ENCODE data around the gene ACVR2A.
A peak's percentile ranks its signal among the peaks of the same experiment; 100 is the strongest.

Gene ACVR2A

GRCh38 chr2:147844697-147845410, at the start of gene ACVR2A:
ACVR2A (plus strand) TSS chr2:147845029; CDS start chr2:147845153, 124 bp downstream.
- DNase-seq (ENCODE audit: low spot score), result peak; percentile 35

GRCh38 chr2:147800316-147800715, 44.5 kb upstream of the ACVR2A start:
- no peak for DNase-seq (ENCODE audit: low spot score)

- DNase-seq (ENCODE audit: low spot score), result no peak
Observed at GRCh38 chr2:147806846-147807245, 38.0 kb upstream of the ACVR2A start.

- no peak for DNase-seq (ENCODE audit: low spot score)
Observed at GRCh38 chr2:147808520-147808919, 36.3 kb upstream of the ACVR2A start.

GRCh38 chr2:147810883-147811765, 33.7 kb upstream of the ACVR2A start:
- DNase-seq (ENCODE audit: low spot score), result no peak

- DNase-seq (ENCODE audit: low spot score), result no peak
Observed at GRCh38 chr2:147818741-147819140, 26.1 kb upstream of the ACVR2A start.

- no peak for DNase-seq (ENCODE audit: low spot score)
Observed at GRCh38 chr2:147824620-147825019, 20.2 kb upstream of the ACVR2A start.

GRCh38 chr2:147826278-147827087, 18.3 kb upstream of the ACVR2A start:
- no peak for DNase-seq (ENCODE audit: low spot score)

- DNase-seq (ENCODE audit: low spot score), result no peak
Observed at GRCh38 chr2:147827088-147827375, 17.8 kb upstream of the ACVR2A start.

- no peak for DNase-seq (ENCODE audit: low spot score)
Observed at GRCh38 chr2:147829106-147829505, 15.7 kb upstream of the ACVR2A start.

- no peak for DNase-seq (ENCODE audit: low spot score)
Observed at GRCh38 chr2:147836099-147836498, 8.7 kb upstream of the ACVR2A start.

GRCh38 chr2:147843391-147843863, 1.4 kb upstream of the ACVR2A start:
- DNase-seq (ENCODE audit: low spot score), result no peak

- DNase-seq (ENCODE audit: low spot score), result peak; percentile 87
Observed at GRCh38 chr2:147843864-147844696, 749 bp upstream of the ACVR2A start.

GRCh38 chr2:147845411-147845971, 662 bp downstream of the ACVR2A start:
- peak; percentile 14 for DNase-seq (ENCODE audit: low spot score)

- peak; percentile 39 for DNase-seq (ENCODE audit: low spot score)
Observed at GRCh38 chr2:147846412-147847081, 1.7 kb downstream of the ACVR2A start.

- DNase-seq (ENCODE audit: low spot score), result no peak
Observed at GRCh38 chr2:147847746-147848391, 3.0 kb downstream of the ACVR2A start.

- DNase-seq (ENCODE audit: low spot score), result no peak
Observed at GRCh38 chr2:147850838-147851237, 6.0 kb downstream of the ACVR2A start.

GRCh38 chr2:147851244-147851930, 6.6 kb downstream of the ACVR2A start:
- no peak for DNase-seq (ENCODE audit: low spot score)

GRCh38 chr2:147854557-147855134, 9.8 kb downstream of the ACVR2A start:
- DNase-seq (ENCODE audit: low spot score), result no peak

Data from Ammon's horn (tissue), 1 donor.